HG03097 (cell line): Measurements from ENCODE around the gene ARFGEF2.
"Not testable (repeated sequence)": the region's sequence is repeated elsewhere in the genome, so short reads cannot be mapped to it uniquely, and the experiment has no call there.

Experiments used
- ATAC-seq: cut with Tn5 transposase; IDR thresholded peaks from one replicate; pipeline ENCODE4 v1.9.1; 2021; ENCODE audit not compliant: unreplicated experiment, low FRiP score

The ARFGEF2 gene

DNA sequence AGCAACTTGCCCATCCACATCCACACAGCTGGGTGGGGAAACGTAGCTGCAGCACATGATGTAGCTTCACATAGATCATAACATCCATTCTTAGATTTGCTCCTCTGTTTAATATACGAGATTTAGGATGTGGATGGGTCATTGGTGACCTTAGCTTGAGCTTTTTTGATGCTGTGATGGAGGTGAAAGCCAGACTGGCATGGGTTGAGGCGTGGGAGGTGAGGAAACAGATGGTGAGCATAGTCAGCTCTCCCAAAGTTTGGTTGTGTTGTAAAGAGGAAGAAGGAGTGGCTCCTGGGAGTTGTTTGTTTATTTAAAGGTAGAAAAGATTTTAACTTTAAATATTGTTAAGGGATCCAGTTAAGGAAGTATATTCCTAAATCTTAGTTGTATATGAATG lies 5.3 kb downstream of the ARFGEF2 start:
- no peak for ATAC-seq

GRCh38 chr20:48928832-48929725 lies 7.6 kb downstream of the ARFGEF2 start:
- no peak for ATAC-seq

DNA sequence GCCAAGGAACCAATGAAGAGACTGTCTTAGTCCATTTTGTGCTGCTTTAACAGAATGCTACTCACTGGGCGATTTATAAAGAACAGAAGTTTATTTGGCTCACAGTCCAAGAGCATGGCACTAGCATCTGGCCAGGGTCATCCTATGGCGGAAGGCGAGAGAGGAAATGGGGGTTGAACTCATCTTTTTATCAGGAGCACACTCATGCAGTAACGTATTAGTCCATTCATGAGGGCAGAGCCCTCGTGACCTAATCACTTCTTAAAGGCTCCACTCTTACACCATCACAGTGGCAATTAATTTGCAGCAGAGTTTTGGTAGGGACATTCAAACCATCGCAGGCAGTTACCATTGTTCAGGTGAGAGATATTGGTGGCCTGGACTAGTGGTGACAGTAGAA lies 8.5 kb downstream of the ARFGEF2 start:
- ATAC-seq = no peak

- no peak for ATAC-seq
These were observed 9.4 kb downstream of the ARFGEF2 start for GRCh38 chr20:48930878-48931277.

DNA sequence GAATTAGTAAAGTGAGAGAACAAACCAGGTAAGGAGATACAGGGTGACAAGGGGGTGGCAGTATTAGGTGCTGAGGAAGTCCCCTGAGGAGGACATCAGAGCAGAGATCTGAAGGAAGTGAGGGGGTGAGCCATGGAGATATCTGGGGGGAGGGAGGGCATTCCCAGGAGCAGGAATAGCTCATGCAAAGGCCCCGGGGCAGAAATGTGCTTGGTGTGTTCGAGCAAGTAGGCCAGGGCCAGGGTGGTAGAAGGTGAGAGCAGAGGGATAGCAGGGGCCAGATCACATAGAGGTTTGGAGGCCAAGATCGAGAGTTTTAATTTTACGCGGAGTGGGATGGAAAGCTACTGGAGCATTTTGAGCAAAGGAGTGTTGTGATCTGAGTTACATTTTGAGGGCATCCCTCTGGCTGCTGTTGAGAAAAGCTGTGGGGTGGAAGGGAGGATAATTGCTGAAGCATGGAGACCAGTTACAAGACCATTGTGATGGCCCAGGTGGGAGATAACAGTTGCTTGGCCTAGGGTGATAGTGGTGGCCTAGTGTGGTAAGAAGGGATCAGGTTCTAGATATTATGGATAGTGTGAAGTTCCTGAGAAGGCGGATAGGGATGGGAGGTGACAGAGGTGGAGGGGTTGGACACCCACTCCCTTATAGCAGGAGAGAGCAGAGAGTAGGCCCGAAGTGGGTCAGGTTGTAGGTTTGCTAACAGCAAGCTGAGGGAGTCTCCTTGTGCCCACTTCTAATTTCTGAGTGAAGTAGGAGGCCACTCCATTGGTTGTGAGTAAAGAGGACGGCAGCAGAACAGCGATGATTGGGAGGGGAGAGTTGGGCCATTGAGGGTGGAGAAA lies 10.2 kb downstream of the ARFGEF2 start:
- no peak for ATAC-seq

DNA sequence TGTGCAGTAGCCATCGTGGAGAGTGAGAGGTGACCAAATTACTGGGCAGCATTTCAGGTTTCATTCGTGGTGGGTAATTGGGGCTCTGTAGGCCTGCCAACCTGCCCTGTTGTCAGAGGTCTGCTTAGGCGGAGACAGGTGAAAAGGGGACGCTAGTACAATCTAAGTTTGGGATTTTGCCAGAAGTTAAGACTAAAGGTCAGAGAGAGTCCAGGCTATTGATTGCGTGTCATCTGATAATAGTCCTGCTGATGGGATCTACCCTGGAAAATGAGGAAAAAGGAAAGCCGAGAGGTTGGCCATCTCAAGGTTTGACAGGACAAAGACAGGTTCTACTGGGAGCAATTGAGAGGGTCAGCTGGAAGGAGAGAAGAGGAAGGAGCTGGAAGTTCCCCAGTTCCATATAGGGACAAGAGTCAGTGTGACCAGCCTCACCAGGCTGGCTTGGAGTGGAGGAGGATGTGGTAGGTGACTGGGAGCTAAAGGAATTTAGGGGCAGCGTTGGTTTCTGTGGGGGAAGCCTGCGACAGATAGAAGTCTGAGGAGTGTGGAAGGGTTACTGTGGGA lies 10.9 kb downstream of the ARFGEF2 start:
- ATAC-seq = no peak

DNA sequence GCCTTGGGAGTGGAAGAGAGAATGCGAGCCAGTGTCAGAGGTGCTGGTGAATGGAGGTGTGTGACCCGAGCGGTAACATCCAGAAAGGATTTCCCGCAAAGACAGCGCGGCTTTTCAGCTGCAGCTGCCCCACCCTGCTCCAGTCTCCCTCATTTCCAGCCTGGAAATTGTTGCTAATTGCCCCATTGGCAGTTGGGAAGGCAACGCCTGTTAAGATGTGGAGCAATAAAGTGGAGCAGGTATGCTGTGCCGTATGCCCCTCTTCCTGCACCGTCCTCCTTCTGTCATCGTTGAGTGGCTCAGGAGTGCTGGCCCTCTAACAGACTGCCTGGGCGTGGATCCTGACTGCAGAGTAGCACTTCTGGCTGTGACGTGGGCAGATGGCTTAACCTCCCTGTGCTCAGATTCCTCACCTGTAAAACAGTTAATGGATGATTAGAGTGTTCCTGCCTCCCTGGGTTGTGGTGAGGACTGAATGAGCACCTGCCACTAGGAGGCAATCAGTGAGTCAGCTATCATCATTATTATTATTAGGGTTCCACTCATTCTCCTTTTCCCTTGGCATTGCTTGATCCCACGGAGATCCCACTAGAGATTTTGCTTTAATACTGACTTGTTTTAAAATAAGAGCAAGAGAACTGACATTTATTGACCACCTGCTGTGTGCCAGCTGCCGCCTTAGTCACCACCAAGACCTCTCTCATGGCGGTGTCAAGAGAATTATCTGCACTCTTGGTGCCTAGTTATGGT lies 11.7 kb downstream of the ARFGEF2 start:
- ATAC-seq = no peak

DNA sequence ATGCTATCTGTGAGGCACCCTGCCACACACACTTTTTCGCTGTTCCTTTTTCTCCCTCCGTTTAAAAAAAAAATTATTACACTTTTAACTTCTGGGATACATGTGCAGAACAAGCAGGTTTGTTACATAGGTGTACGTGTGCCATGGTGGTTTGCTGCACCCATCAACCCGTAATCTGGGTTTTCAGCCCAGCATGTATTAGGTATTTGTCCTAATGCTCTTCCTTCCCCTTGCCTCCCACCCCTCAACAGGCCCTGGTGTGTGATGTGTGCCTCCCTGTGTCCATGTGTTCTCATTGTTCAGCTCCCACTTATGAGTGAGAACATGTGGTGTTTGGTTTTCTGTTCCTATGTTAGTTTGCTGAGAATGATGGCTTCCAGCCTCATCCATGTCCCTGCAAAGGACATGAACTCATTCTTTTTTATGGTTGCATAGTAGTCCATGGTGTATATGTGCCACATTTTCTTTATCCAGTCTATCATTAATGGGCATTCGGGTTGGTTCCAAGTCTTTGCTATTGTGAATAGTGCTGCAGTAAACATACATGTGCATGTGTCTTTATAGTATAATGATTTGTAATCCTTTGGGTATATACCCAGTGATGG lies 12.9 kb downstream of the ARFGEF2 start:
- not testable (repeated sequence) for ATAC-seq

DNA sequence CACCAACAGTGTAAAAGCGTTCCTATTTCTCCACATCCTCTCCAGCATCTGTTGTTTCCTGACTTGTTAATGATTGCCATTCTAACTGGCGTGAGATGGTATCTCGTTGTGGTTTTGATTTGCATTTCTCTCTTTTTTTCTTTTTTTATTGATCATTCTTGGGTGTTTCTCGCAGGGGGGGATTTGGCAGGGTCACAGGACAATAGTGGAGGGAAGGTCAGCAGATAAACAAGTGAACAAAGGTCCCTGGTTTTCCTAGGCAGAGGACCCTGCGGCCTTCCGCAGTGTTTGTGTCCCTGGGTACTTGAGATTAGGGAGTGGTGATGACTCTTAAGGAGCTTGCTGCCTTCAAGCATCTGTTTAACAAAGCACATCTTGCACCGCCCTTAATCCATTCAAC lies 13.5 kb downstream of the ARFGEF2 start:
- not testable (repeated sequence) for ATAC-seq

DNA sequence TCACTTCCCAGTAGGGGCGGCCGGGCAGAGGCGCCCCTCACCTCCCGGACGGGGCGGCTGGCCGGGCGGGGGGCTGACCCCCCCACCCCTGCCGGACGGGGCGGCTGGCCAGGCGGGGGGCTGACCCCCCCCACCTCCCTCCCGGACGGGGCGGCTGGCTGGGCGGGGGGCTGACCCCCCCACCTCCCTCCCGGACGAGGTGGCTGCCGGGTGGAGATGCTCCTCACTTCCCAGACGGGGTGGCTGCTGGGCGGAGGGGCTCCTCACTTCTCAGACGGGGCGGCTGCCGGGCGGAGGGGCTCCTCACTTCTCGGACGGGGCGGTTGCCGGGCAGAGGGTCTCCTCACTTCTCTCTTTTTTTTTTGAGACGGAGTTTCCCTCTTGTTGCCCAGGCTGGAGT lies 14.7 kb downstream of the ARFGEF2 start:
- not testable (repeated sequence) for ATAC-seq

GRCh38 chr20:48937674-48938073 lies 16.2 kb downstream of the ARFGEF2 start:
- ATAC-seq = no peak

- ATAC-seq = no peak
These were observed 17.2 kb downstream of the ARFGEF2 start for GRCh38 chr20:48938670-48939069.

DNA sequence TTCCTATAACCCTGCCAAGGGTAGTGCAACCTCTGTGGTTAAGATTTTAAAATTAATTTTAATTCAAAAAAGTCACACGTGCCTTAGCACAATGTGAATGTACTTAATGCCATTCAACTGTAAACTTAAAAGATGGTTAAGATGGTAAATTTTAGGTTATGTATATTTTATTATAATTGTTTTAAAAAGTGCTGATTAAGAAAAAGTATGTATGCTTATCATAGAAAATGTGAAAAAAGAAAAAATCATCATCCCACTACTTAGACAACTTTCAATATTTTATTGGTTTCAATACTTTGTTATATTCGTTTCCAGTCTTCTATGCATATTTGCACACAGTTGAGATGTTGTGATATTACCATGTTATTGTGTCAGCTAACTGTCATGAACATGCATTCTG lies 18.7 kb downstream of the ARFGEF2 start:
- ATAC-seq = no peak

GRCh38 chr20:48941467-48941866 lies 20.0 kb downstream of the ARFGEF2 start:
- ATAC-seq = no peak

GRCh38 chr20:48942730-48943129 lies 21.2 kb downstream of the ARFGEF2 start:
- no peak for ATAC-seq

DNA sequence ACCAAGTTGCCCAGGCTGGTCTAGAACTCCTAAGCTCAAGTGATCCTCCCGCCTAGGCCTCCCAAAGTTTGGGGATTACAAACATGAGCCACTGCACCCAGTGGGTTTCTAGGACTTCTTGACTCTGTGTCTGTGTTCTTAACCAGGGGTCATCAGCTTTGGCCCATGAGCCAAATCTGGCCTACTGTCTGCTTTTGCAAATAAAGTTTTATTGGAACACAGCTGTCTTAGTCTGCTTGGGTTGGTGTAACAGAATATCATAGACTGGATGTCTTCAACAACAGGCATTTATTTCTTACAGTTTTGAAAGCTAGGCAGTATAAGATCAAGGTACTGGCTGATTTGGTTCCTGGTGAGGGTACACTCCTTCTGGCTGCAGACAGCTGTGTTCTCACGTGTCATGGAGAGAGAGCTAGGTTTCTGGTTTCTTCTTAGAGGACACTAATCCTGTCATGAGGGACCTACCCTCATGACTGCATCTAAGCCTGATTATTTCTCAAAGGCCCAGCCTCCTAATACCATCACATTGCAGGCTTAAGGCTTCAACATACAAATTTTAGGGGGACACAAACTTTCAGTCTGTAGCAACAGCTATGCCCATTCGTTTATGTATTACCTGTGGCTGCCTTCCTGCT lies 23.3 kb downstream of the ARFGEF2 start:
- ATAC-seq = no peak

- no peak for ATAC-seq
These were observed 24.5 kb downstream of the ARFGEF2 start for GRCh38 chr20:48945840-48946514.

DNA sequence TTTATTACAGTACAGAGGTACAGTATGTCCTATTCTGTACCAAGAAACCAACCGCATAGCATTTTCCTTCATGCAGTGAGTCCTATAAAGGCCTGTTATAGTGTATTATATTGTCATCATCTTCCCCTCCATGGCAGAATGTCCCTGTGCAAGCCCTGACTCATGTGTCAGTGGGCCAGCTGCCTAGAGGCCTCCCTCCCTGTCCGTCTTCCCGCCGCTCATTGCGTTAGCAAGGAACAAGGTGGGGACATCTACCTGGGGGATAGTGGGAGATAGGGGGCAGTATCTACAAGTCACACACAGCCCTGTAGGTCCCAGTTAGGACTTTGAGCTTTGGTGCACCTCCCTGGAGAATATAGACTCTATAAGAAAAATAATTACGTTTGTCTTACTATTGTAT lies 27.1 kb downstream of the ARFGEF2 start:
- no peak for ATAC-seq
